GM12873 (cell line): ENCODE measurements around the gene SARDH.

Source experiments
- CTCF ChIP-seq: IDR thresholded peaks from 2 replicates; pipeline ENCODE4 v1.5.1; 2012; ENCODE audit warnings: low read depth, mild to moderate bottlenecking, moderate library complexity, low read length, control low read depth; ENCODE audit not compliant: insufficient read depth; ENCODE audit errors: missing control alignments

SARDH gene

GRCh38 chr9:133701981-133702797 lies 36.0 kb downstream of the SARDH start:
- no peak for TF ChIP-seq CTCF

GRCh38 chr9:133701321-133701980 lies 36.7 kb downstream of the SARDH start:
- TF ChIP-seq CTCF: no peak

GRCh38 chr9:133700819-133701320 lies 37.3 kb downstream of the SARDH start:
- no peak for TF ChIP-seq CTCF

- TF ChIP-seq CTCF: no peak
These were observed 38.6 kb downstream of the SARDH start for GRCh38 chr9:133699546-133699945.

GRCh38 chr9:133696071-133696472 lies 42.1 kb downstream of the SARDH start:
- no peak for TF ChIP-seq CTCF

- TF ChIP-seq CTCF: no peak
These were observed 43.5 kb downstream of the SARDH start for GRCh38 chr9:133694686-133695085.

GRCh38 chr9:133693703-133694529 lies 44.2 kb downstream of the SARDH start:
- TF ChIP-seq CTCF: no peak
